SK-N-DZ (cell line): ENCODE data around the gene ENPP6.

Experiments used
- DNase-seq: peaks from one replicate; pipeline ENCODE4 v3.0.0-alpha.2; 2015; ENCODE audit warnings: low spot score

The ENPP6 gene

GRCh38 chr4:184104419-184105101, 113.1 kb downstream of the ENPP6 start:
- no peak for DNase-seq

DNA sequence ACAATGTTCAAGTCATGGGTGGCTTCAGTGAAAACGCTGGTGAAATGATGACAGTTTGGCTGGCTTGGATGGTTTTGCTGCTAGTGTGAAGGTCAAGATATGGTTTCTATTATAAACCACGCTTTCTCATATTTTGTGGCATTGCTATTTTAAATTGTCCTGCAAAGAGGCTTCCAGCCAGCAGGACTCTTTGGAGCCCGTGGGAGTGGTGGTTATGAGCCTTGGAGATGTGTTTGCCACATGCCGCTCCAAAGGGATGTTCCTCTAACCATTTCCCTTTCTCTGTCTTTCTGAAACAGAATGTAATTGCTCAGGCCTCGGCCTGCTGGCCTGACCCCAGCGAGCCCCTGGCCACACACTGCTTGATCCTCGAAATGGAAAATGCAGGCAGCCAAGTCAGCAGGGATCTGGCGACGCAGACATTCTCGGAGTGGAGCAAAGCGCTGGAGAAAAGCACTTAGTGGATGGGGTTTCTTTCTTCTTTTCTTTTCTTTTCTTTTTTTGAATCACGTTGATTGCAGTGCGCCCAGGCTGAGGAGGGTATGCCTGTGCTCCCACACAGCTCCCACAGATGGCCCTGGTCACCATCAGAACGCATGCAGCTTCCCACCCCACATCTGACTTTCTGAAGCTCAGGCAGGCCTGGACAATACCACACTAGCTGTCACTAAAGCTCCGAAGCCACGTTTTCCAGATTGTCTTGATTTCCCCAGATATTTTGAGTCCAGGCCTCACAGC, 114.0 kb downstream of the ENPP6 start:
- DNase-seq: peak; percentile 68

GRCh38 chr4:184102927-184103326, 114.7 kb downstream of the ENPP6 start:
- DNase-seq: no peak

DNA sequence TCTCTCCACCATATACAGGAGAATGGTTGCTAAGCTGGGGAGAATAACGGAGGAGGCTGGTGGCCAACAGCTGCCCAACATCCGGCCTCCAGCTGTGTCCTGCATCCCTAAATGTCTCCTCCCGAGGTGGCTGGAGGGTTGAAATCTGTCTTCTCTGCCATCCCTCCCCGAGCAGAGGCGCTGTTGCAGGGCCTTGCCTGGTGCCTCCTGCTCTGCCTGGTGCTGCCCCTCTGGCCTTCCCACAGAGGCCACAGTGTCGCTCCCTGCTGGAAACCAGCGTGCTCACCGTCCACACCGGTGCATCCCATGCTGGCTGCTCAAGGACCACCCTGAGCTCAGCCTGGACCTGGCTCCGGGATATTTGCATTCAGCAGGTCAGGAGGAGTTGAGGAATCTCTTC, 115.2 kb downstream of the ENPP6 start:
- DNase-seq: no peak

GRCh38 chr4:184101711-184102110, 116.0 kb downstream of the ENPP6 start:
- DNase-seq: no peak

GRCh38 chr4:184100297-184100885, 117.3 kb downstream of the ENPP6 start:
- peak; percentile 49 for DNase-seq

- DNase-seq: no peak
Measured at GRCh38 chr4:184099535-184099966, 118.1 kb downstream of the ENPP6 start.

DNA sequence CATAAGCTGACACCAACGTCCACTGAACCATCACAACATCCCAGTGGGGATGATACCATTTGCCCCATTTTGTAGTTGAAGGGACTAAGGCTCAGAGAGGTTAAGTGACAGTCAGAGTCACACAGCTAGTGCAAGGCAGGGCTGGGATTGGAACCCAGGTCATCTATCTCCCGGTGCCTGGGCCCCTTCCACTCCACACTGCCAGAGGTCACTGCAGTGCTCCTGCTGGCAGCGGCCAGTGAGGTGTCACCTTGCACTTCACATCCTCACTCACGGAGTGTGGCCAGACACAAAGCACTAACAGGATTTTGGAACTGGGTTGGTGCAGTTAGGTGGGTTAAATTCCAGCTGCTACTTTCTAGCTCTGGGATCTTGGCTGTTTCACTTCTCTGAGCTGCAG, 118.7 kb downstream of the ENPP6 start:
- no peak for DNase-seq

GRCh38 chr4:184097815-184098214, 119.9 kb downstream of the ENPP6 start:
- DNase-seq: no peak

DNA sequence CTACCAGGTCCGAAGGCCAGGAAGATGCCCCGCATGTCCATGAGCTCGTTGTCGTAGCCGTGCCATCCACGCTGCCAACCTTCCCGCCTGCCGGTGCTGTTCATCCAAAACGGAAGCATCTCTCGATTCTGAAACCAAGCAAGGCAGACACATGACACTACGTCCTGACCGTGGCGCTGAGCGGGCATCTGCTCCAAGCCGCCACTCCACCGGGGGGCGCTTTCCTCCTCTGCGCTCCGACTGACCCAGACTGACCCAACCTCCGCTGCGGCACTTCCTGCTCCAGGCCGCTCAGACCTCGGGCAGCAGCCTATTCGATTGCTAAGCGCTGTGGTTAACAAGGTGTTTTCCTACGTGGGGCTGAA, 120.5 kb downstream of the ENPP6 start:
- DNase-seq: no peak

- DNase-seq: no peak
Measured at GRCh38 chr4:184096561-184097240, 121.0 kb downstream of the ENPP6 start.

DNA sequence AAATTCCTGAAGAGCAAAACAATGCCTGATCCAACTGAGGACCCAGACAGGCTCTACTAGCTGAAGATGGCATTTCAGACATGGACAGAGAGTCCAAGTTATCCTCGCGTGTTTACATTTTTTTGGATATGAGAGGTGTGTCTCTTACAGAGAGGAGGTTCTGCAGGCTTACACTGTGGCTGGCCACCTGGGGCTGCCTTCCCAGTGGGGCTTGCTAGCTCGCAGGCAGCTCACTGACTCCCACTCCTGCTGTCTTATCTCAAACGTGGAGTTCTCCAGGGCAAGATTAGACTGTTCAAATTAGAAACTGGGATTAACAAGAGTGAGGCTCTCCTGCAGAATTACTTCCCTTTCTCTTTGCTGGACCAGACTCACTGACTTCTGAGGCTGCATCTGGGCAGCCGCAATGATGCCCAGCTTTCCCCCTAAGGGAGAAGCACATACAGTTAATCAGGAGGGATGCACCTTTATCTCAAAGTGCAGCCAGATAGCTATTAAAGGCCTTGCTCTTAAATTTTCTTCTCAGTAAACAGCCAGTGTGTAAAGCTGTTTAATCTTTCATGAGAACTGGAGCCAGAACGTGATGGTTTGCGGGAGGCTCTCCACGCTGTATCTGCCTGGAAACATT, 123.0 kb downstream of the ENPP6 start:
- DNase-seq: no peak

DNA sequence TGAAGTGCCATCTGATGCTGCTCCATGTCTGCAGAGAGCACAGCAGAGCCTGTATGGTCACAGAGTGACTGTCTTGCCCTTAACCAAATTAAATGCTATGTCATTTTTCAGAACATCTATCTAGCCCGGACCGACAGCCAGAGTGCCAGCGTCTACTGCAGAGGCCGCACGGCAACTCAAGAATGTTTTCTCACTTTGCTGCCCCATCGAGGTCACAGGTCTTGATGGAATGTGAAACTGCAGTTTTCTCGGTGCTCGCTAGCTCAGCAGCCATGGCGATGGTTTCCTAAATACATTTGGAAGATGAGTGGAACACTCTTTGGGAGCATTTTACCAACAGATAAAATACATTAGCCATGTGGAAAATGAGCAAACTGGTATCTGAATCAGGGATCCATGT, 125.7 kb downstream of the ENPP6 start:
- DNase-seq: no peak

GRCh38 chr4:184090571-184090970, 127.1 kb downstream of the ENPP6 start:
- DNase-seq: no peak

DNA sequence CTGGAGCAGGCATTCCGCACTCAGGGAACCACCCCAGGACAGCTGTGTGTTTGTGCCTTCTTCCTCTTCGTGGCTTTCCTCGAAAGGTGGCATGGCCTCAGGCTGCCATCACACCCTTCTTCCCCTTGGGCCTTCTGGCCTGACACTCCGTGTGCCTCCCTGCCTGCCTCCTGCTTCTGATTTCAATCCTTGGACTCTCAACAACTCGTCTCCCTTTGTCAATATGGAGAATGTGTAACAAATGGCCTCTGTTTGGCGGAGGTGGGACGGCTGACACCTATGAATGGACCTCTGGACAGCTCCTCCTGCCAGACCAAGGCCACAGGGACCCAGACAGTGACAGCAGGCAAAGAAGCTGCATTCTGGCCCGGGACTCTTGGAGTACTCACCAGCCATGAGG, 137.0 kb downstream of the ENPP6 start:
- no peak for DNase-seq

DNA sequence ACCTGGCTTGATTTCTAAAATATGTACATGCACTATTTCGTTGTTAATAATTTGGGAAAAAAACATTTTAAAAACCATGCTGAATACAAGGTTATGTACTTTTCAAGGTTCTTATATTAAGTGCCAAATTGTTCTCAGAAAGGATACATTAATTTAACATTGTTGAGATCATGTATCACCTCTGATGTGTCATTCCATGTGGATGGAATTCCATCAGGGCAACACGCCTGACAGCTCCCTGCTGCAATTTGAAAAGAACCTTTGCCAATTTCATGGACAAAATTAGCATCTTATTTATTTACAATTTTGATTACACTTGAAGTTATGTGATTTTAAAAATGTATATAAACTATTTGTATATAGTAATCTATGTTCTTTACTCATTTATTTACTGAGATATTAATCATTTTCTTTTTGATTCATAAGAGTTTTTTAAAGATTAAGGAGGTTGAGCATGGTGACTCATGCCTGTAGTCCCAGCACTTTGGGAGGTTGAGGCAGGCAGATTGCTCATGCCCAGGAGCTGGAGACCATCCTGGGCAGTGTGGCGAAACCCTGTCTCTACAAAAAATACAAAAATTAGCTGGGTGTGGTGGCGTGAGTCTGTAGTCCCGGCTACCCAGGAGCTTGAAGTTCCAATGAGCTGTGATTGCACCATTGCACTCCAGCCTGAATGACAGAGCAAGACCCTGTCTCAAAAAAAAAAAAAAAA, 142.8 kb downstream of the ENPP6 start:
- DNase-seq: no peak

DNA sequence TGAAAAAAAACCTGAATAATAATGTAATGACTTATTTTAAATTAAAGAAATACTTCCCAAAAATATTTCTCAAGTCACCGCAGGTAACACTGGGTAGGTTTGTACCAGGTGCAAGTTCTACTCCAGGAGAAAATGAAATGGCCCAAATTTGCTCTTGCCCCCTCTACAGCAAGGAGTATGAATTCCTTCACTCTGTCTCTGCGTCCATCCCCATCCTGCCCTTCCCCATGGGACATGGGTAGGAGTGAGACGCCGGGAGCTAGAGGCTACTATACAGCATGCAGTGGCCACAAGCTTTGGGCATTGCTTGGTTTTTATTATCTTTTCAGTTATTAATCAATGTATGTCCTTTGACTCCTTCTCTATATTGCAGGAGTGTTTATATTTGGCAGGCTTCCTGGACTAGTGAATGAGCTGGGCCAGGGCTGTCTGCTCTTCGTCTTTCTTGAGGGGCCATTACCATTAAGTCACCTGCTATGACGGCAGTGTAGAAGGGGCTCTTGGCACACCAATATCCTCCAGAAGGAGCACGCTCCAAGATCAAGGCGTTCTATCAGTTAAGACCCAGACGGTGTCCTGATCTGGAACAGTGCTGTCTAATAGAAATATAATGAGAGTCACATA, 149.6 kb downstream of the ENPP6 start:
- no peak for DNase-seq

- peak; percentile 54 for DNase-seq
Measured at GRCh38 chr4:184066584-184067300, 150.9 kb downstream of the ENPP6 start.

DNA sequence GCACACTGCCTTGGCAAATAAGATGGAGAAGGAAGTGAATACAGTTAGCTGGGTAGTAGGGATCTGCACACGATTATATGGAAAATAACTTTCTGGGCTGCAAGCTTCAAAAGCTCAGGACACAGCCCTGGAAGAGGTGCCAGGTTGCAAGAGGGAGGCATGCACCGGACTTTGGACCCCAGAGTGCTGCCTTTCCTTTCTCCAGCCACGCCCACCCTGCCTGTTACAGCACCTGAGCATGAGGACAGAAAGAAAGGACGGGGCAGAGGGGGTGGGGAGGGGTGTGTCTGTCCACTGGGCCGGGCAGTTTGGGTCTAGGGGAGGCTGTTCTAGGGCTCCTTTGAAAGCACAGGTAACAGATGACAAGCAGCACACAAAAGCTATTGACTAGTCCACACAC, 152.8 kb downstream of the ENPP6 start:
- no peak for DNase-seq

- no peak for DNase-seq
Measured at GRCh38 chr4:184062769-184063168, 154.9 kb downstream of the ENPP6 start.
